ENCODE results near the gene TIMM21. TPM values are rescaled to one million over a fixed set of nuclear protein-coding genes. Genes with fewer than 3 reads are reported as not detected.

TIMM21 gene
- total RNA-seq, 4 donors from 2014 or later = 10.5 to 38.1 (median 22.0) TPM

DNA sequence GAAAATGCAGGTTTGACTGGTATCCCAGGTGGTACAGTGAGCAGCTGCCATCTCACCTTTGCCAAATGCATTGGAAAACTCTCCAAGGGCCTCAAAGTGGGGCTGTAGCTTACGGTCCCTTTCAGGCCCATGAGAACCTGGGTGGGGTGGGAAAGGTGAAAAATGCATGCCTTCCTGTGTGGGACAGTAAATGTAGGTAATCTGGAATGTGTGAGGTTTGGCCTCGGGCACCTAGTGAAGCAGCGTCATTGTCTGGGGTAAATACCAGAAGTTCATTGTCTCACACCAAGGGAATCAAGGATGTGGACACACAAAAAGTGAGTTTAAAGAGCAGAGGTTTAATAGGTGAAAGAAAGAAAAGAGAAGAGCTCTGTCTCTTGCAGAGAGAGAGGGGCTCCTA lies 36.6 kb downstream of the TIMM21 start:
- no peaks in the 10 kb centered on the region for H3K36me3 ChIP-seq
- H3K27me3 ChIP-seq = no peaks in the 10 kb centered on the region
- in situ Hi-C loops (cut with MboI; ENCODE audit: low pct_ligation_motif_present in 1 of 4, low pct_unique_long_range_greater_than_20kb in 1 of 4, low sequenced_read_pairs in 3 of 4) (loop anchor here in 1 of 4 donors (25.0 kb wide), 1 partner anchor 377 kb away; no protein-coding TSS in a partner anchor), intact Hi-C loops (cut with DNase I; ENCODE audit: low total_unique reads) (no loop called here)
- H3K4me1 ChIP-seq = no peaks in the 10 kb centered on the region
- H3K27ac ChIP-seq = no peak overlapping the region
- DNase-seq = no peak
- 83% methylated on average over 3 of the region's 3 CpGs; no CpG with 5 or more reads in 1 of the 2 donors for WGBS, 2 donors (ENCODE audit: low coverage in 1 of 2)
- no peak overlapping the region for H3K4me3 ChIP-seq
- no peaks in the 10 kb centered on the region for H3K9me3 ChIP-seq
- TF ChIP-seq POLR2AphosphoS5 (IDR thresholded peaks at IDR 0.05) (no peak), CTCF (IDR thresholded peaks at IDR 0.05) (no peak), POLR2A (IDR thresholded peaks at IDR 0.05) (no peak), EP300 (IDR thresholded peaks at IDR 0.05; ENCODE audit: low read depth) (no peak)

GRCh38 chr18:74185860-74186259 lies 37.5 kb downstream of the TIMM21 start:
- no peak for DNase-seq
- intact Hi-C loops (cut with DNase I; ENCODE audit: low total_unique reads) = no loop called here
- H3K27me3 ChIP-seq = no peaks in the 10 kb centered on the region
- in situ Hi-C loops (cut with MboI; ENCODE audit: low pct_ligation_motif_present in 1 of 4, low pct_unique_long_range_greater_than_20kb in 1 of 4, low sequenced_read_pairs in 3 of 4) = loop anchor here in 1 of 4 donors (25.0 kb wide), 1 partner anchor 376 kb away; no protein-coding TSS in a partner anchor
- no peaks in the 10 kb centered on the region for H3K9me3 ChIP-seq
- H3K27ac ChIP-seq = no peak overlapping the region
- 71 to 86% methylated on average over 1 to 2 of the region's 2 CpGs for whole genome bisulfite sequencing, 2 donors (ENCODE audit: low coverage in 1 of 2)
- H3K36me3 ChIP-seq = no peaks in the 10 kb centered on the region
- TF ChIP-seq CTCF (IDR thresholded peaks at IDR 0.05) (no peak), POLR2A (IDR thresholded peaks at IDR 0.05) (no peak)
- H3K4me1 ChIP-seq = no peaks in the 10 kb centered on the region
- no peak overlapping the region for H3K4me3 ChIP-seq

DNA sequence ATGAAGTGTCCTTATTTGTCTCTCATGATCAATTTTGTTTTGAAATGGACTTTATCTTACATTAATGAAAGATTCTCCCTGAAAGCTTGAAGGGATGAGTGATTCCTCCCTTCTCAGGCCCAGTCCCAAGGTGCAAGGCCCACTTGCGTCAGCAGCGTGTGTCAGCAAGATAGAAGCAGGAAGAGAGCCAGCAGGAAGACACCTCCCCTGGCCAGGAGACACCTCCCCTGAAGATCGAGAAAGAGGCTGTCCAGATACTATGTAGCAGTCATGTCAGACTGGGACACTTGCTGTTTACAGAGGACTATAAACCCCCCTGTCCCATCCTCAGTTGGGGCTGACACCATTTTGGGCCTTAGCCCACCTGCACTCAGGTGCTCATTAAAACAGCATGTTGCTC lies 38.3 kb downstream of the TIMM21 start:
- WGBS, 2 donors (ENCODE audit: low coverage in 1 of 2) = 80% methylated on average over 3 of the region's 3 CpGs; no CpG with 5 or more reads in 1 of the 2 donors
- no peaks in the 10 kb centered on the region for H3K27me3 ChIP-seq
- no peak overlapping the region for H3K4me3 ChIP-seq
- no peak for TF ChIP-seq CTCF (IDR thresholded peaks at IDR 0.05)
- no peak for TF ChIP-seq POLR2AphosphoS5 (IDR thresholded peaks at IDR 0.05)
- no peak for TF ChIP-seq POLR2A (IDR thresholded peaks at IDR 0.05)
- TF ChIP-seq EP300 (IDR thresholded peaks at IDR 0.05; ENCODE audit: low read depth) = no peak
- H3K9me3 ChIP-seq = no peaks in the 10 kb centered on the region
- in situ Hi-C loops (cut with MboI; ENCODE audit: low pct_ligation_motif_present in 1 of 4, low pct_unique_long_range_greater_than_20kb in 1 of 4, low sequenced_read_pairs in 3 of 4) (loop anchor here in 1 of 4 donors (25.0 kb wide), 1 partner anchor 376 kb away; no protein-coding TSS in a partner anchor), intact Hi-C loops (cut with DNase I; ENCODE audit: low total_unique reads) (no loop called here)
- H3K27ac ChIP-seq = no peak overlapping the region
- no peak for DNase-seq
- no peaks in the 10 kb centered on the region for H3K4me1 ChIP-seq
- H3K36me3 ChIP-seq = no peaks in the 10 kb centered on the region

GRCh38 chr18:74190086-74190485 lies 41.8 kb downstream of the TIMM21 start:
- WGBS, 2 donors (ENCODE audit: low coverage in 1 of 2) = 67 to 85% methylated on average over 4 of the region's 4 CpGs
- in situ Hi-C loops (cut with MboI; ENCODE audit: low pct_ligation_motif_present in 1 of 4, low pct_unique_long_range_greater_than_20kb in 1 of 4, low sequenced_read_pairs in 3 of 4) (loop anchor here in 3 of 4 donors (10.0 to 25.0 kb wide), 4 partner anchors 145 to 372 kb away; no protein-coding TSS in a partner anchor), intact Hi-C loops (cut with DNase I; ENCODE audit: low total_unique reads) (loop anchor here (10.0 kb wide), 1 partner anchor 365 kb away; no protein-coding TSS in a partner anchor)
- H3K27ac ChIP-seq = no peak overlapping the region
- H3K4me1 ChIP-seq = no peaks in the 10 kb centered on the region
- H3K36me3 ChIP-seq = no peaks in the 10 kb centered on the region
- H3K27me3 ChIP-seq = no peaks in the 10 kb centered on the region
- no peak for TF ChIP-seq CTCF (IDR thresholded peaks at IDR 0.05)
- H3K9me3 ChIP-seq = no peaks in the 10 kb centered on the region
- no peak for DNase-seq
- H3K4me3 ChIP-seq = no peak overlapping the region

All from transverse colon (tissue), 4 donors.